GM06990 (cell line): Measurements from ENCODE around the gene PIN4.
"Not testable (repeated sequence)": the region's sequence is repeated elsewhere in the genome, so short reads cannot be mapped to it uniquely, and the experiment has no call there.

Experiments
- DNase-seq: peaks from one replicate; pipeline ENCODE4 v3.0.0-alpha.2; 2011; ENCODE audit not compliant: insufficient read length; ENCODE audit errors: extremely low read depth
- H3K27me3 ChIP-seq: replicated peaks from 2 replicates; pipeline ENCODE4 v1.6.0; 2011; ENCODE audit warnings: low read length; ENCODE audit not compliant: control insufficient read depth, insufficient read depth
- H3K36me3 ChIP-seq: 2 replicates; pipeline ENCODE4 v1.5.1; 2011; ENCODE audit warnings: low read length; ENCODE audit not compliant: control insufficient read depth, insufficient read depth
- H3K4me3 ChIP-seq: replicated peaks from 2 replicates; pipeline ENCODE4 v1.5.1; 2011; ENCODE audit warnings: low read depth, mild to moderate bottlenecking, control low read depth, low read length
- TF ChIP-seq, protein P1 (sequence below): IDR thresholded peaks from 2 replicates; pipeline ENCODE4 v1.5.1; 2011; ENCODE audit warnings: low read length, control low read depth, mild to moderate bottlenecking, inconsistent platforms; ENCODE audit not compliant: insufficient read depth, poor library complexity, severe bottlenecking

The PIN4 gene

DNA sequence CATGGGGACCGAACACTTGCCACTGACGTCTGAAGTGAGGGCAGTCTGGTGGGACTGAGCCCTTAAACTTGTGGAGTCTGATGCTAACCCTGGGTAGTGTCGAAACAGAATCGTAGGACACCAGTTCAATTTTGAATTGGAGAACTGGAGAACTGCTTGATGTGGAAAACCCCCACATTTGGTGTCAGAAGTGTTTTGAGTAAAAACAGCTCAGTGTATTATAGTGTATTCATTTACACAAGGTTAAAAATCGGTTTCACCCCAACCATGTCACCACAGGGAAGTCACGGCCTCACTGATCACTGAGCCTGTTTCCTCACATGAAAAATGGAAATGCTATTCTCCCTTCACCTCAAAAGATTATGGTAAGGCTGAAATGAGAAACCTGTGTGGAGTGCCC, 21.9 kb downstream of the PIN4 start:
- TF ChIP-seq, protein P1, sequence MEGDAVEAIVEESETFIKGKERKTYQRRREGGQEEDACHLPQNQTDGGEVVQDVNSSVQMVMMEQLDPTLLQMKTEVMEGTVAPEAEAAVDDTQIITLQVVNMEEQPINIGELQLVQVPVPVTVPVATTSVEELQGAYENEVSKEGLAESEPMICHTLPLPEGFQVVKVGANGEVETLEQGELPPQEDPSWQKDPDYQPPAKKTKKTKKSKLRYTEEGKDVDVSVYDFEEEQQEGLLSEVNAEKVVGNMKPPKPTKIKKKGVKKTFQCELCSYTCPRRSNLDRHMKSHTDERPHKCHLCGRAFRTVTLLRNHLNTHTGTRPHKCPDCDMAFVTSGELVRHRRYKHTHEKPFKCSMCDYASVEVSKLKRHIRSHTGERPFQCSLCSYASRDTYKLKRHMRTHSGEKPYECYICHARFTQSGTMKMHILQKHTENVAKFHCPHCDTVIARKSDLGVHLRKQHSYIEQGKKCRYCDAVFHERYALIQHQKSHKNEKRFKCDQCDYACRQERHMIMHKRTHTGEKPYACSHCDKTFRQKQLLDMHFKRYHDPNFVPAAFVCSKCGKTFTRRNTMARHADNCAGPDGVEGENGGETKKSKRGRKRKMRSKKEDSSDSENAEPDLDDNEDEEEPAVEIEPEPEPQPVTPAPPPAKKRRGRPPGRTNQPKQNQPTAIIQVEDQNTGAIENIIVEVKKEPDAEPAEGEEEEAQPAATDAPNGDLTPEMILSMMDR: no peak
- H3K4me3 ChIP-seq: no peak overlapping the region
- DNase-seq: no peak
- no peaks in the 10 kb centered on the region; the same call in 1 of the 2 replicates for H3K36me3 ChIP-seq
- H3K27me3 ChIP-seq: no peaks in the 10 kb centered on the region

- no peak for DNase-seq
- Histone ChIP-seq H3K4me3 (no peak overlapping the region), H3K36me3 (no peaks in the 10 kb centered on the region), H3K27me3 (no peaks in the 10 kb centered on the region)
- TF ChIP-seq, protein P1: no peak
Measured at GRCh38 chrX:72205706-72206105, 24.1 kb downstream of the PIN4 start.

- no peaks in the 10 kb centered on the region for H3K36me3 ChIP-seq
- TF ChIP-seq, protein P1: no peak
- H3K4me3 ChIP-seq: no peak overlapping the region
- no peak for DNase-seq
- H3K27me3 ChIP-seq: no peaks in the 10 kb centered on the region
Measured at GRCh38 chrX:72207366-72207765, 25.8 kb downstream of the PIN4 start.

- Histone ChIP-seq H3K36me3 (no peaks in the 10 kb centered on the region), H3K4me3 (no peak overlapping the region), H3K27me3 (no peaks in the 10 kb centered on the region)
- TF ChIP-seq, protein P1: no peak
- DNase-seq: no peak
Measured at GRCh38 chrX:72208126-72208800, 26.7 kb downstream of the PIN4 start.

DNA sequence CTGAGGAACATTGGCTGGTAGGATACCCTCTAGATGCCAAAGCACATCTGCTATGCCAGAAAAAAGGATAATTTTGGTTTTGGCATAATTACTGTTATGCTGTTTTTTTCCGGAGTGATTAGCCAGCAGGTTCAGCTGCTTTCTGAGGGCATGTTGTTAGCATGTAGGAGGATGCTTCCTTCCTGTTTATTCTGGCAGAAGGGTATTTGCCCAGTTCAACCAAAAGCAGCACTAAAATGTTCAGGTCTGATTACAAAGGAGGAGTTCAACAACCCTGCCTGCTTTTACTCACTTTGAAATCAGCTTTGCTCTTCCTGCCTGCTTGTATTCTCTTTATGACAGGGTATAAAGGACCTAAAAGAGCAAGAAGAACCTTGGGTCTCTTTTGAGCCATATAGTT, 35.4 kb downstream of the PIN4 start:
- TF ChIP-seq, protein P1: no peak
- Histone ChIP-seq H3K36me3 (no peaks in the 10 kb centered on the region), H3K27me3 (no peaks in the 10 kb centered on the region), H3K4me3 (no peak overlapping the region)
- no peak for DNase-seq

GRCh38 chrX:72220375-72220774, 38.8 kb downstream of the PIN4 start:
- not testable (repeated sequence) for H3K27me3 ChIP-seq, DNase-seq, H3K4me3 ChIP-seq, H3K36me3 ChIP-seq
